ENCODE data around the gene UBASH3A.
"Not testable (repeated sequence)": the region's sequence is repeated elsewhere in the genome, so short reads cannot be mapped to it uniquely, and the experiment has no call there.

The UBASH3A gene

GRCh38 chr21:42466700-42467099, 63.0 kb downstream of the UBASH3A start:
- Mint-ChIP-seq H3K27me3 (ENCODE audit: low read depth) (peaks cover 5% of the 10 kb centered on the region), H3K36me3 (ENCODE audit: low read depth) (no peaks in the 10 kb centered on the region), H3K4me3 (no peak overlapping the region), H3K27ac (no peak overlapping the region), H3K9me3 (no peaks in the 10 kb centered on the region), H3K4me1 (ENCODE audit: low read depth) (peaks cover 44% of the 10 kb centered on the region)
- DNase-seq (ENCODE audit: low spot score): no peak

- Mint-ChIP-seq H3K4me3 (no peak overlapping the region), H3K4me1 (ENCODE audit: low read depth) (peaks cover 40% of the 10 kb centered on the region), H3K36me3 (ENCODE audit: low read depth) (no peaks in the 10 kb centered on the region), H3K27me3 (ENCODE audit: low read depth) (peaks cover 5% of the 10 kb centered on the region), H3K27ac (no peak overlapping the region), H3K9me3 (no peaks in the 10 kb centered on the region)
- DNase-seq (ENCODE audit: low spot score): no peak
These were observed 63.7 kb downstream of the UBASH3A start for GRCh38 chr21:42467140-42467983.

- no peak overlapping the region for H3K27ac Mint-ChIP-seq
- no peaks in the 10 kb centered on the region for H3K36me3 Mint-ChIP-seq (ENCODE audit: low read depth)
- no peaks in the 10 kb centered on the region for H3K9me3 Mint-ChIP-seq
- H3K27me3 Mint-ChIP-seq (ENCODE audit: low read depth): peaks cover 5% of the 10 kb centered on the region
- no peak for DNase-seq (ENCODE audit: low spot score)
- peaks cover 31% of the 10 kb centered on the region for H3K4me1 Mint-ChIP-seq (ENCODE audit: low read depth)
- no peak overlapping the region for H3K4me3 Mint-ChIP-seq
These were observed 64.9 kb downstream of the UBASH3A start for GRCh38 chr21:42468491-42469131.

- H3K27ac Mint-ChIP-seq: no peak overlapping the region
- H3K36me3 Mint-ChIP-seq (ENCODE audit: low read depth): no peaks in the 10 kb centered on the region
- H3K27me3 Mint-ChIP-seq (ENCODE audit: low read depth): peaks cover 5% of the 10 kb centered on the region
- no peak for DNase-seq (ENCODE audit: low spot score)
- no peak overlapping the region for H3K4me3 Mint-ChIP-seq
- no peaks in the 10 kb centered on the region for H3K9me3 Mint-ChIP-seq
- peaks cover 24% of the 10 kb centered on the region for H3K4me1 Mint-ChIP-seq (ENCODE audit: low read depth)
These were observed 65.6 kb downstream of the UBASH3A start for GRCh38 chr21:42469272-42469671.

GRCh38 chr21:42469726-42470125, 66.0 kb downstream of the UBASH3A start:
- H3K4me1 Mint-ChIP-seq (ENCODE audit: low read depth): peaks cover 22% of the 10 kb centered on the region
- not testable (repeated sequence) for H3K9me3 Mint-ChIP-seq; H3K36me3 Mint-ChIP-seq (ENCODE audit: low read depth); H3K4me3 Mint-ChIP-seq; DNase-seq (ENCODE audit: low spot score); H3K27me3 Mint-ChIP-seq (ENCODE audit: low read depth); H3K27ac Mint-ChIP-seq

- Mint-ChIP-seq H3K9me3 (no peaks in the 10 kb centered on the region), H3K27ac (no peak overlapping the region), H3K27me3 (ENCODE audit: low read depth) (peaks cover 5% of the 10 kb centered on the region), H3K36me3 (ENCODE audit: low read depth) (no peaks in the 10 kb centered on the region), H3K4me3 (no peak overlapping the region), H3K4me1 (ENCODE audit: low read depth) (peaks cover 10% of the 10 kb centered on the region)
- no peak for DNase-seq (ENCODE audit: low spot score)
These were observed 67.5 kb downstream of the UBASH3A start for GRCh38 chr21:42471206-42471605.

- Mint-ChIP-seq H3K4me3 (no peak overlapping the region), H3K36me3 (ENCODE audit: low read depth) (no peaks in the 10 kb centered on the region), H3K9me3 (no peaks in the 10 kb centered on the region), H3K27me3 (ENCODE audit: low read depth) (peaks cover 5% of the 10 kb centered on the region), H3K4me1 (ENCODE audit: low read depth) (peaks cover 10% of the 10 kb centered on the region), H3K27ac (no peak overlapping the region)
- DNase-seq (ENCODE audit: low spot score): no peak
These were observed 68.1 kb downstream of the UBASH3A start for GRCh38 chr21:42471716-42472330.

- Mint-ChIP-seq H3K27me3 (ENCODE audit: low read depth) (peaks cover 5% of the 10 kb centered on the region), H3K27ac (no peak overlapping the region), H3K36me3 (ENCODE audit: low read depth) (no peaks in the 10 kb centered on the region), H3K4me3 (no peak overlapping the region), H3K4me1 (ENCODE audit: low read depth) (peaks cover 4% of the 10 kb centered on the region), H3K9me3 (no peaks in the 10 kb centered on the region)
- no peak for DNase-seq (ENCODE audit: low spot score)
These were observed 68.8 kb downstream of the UBASH3A start for GRCh38 chr21:42472521-42472920.

- H3K27ac Mint-ChIP-seq: no peak overlapping the region
- DNase-seq (ENCODE audit: low spot score): no peak
These were observed 69.9 kb downstream of the UBASH3A start for GRCh38 chr21:42473498-42474042.

GRCh38 chr21:42474043-42474831, 70.5 kb downstream of the UBASH3A start:
- Mint-ChIP-seq H3K27me3 (ENCODE audit: low read depth) (peaks cover 8% of the 10 kb centered on the region), H3K4me3 (no peak overlapping the region), H3K9me3 (no peaks in the 10 kb centered on the region), H3K36me3 (ENCODE audit: low read depth) (no peaks in the 10 kb centered on the region), H3K4me1 (ENCODE audit: low read depth) (no peaks in the 10 kb centered on the region), H3K27ac (no peak overlapping the region)
- no peak for DNase-seq (ENCODE audit: low spot score)

More at GRCh38 chr21:42473498-42474042, 69.9 kb downstream of the UBASH3A start:
- Mint-ChIP-seq H3K9me3 (no peaks in the 10 kb centered on the region), H3K4me3 (no peak overlapping the region), H3K36me3 (ENCODE audit: low read depth) (no peaks in the 10 kb centered on the region), H3K27me3 (ENCODE audit: low read depth) (peaks cover 4% of the 10 kb centered on the region), H3K4me1 (ENCODE audit: low read depth) (peaks cover 2% of the 10 kb centered on the region)

GRCh38 chr21:42475036-42475435, 71.3 kb downstream of the UBASH3A start:
- DNase-seq (ENCODE audit: low spot score): no peak
- H3K9me3 Mint-ChIP-seq: no peaks in the 10 kb centered on the region
- no peak overlapping the region for H3K4me3 Mint-ChIP-seq
- peaks cover 8% of the 10 kb centered on the region for H3K27me3 Mint-ChIP-seq (ENCODE audit: low read depth)
- no peaks in the 10 kb centered on the region for H3K36me3 Mint-ChIP-seq (ENCODE audit: low read depth)
- H3K27ac Mint-ChIP-seq: no peak overlapping the region
- H3K4me1 Mint-ChIP-seq (ENCODE audit: low read depth): no peaks in the 10 kb centered on the region

- Mint-ChIP-seq H3K9me3 (no peaks in the 10 kb centered on the region), H3K4me1 (ENCODE audit: low read depth) (no peaks in the 10 kb centered on the region), H3K27ac (no peak overlapping the region), H3K36me3 (ENCODE audit: low read depth) (no peaks in the 10 kb centered on the region), H3K27me3 (ENCODE audit: low read depth) (peaks cover 5% of the 10 kb centered on the region), H3K4me3 (no peak overlapping the region)
- no peak for DNase-seq (ENCODE audit: low spot score)
These were observed 72.1 kb downstream of the UBASH3A start for GRCh38 chr21:42475526-42476387.

Data from T-helper 2 cell treated with Interferon-gamma antibody and Interleukin-4, amounts not matched to agents 5 μg/mL and 100 μg/mL, for 36 hours (primary cell).